Heart left ventricle (tissue), 16 donors: ENCODE results near the gene RWDD1. TPM values are rescaled to one million over a fixed set of nuclear protein-coding genes. Genes with fewer than 3 reads are reported as not detected.

Experiments used
- ATAC-seq, 4 donors: fragments of 200-7000 bp; cut with Tn5 transposase; one replicate each; pipeline ENCODE4 v1.9.1; 2020 to 2022; ENCODE audit warnings: moderate library complexity in 4 of 4, mild to moderate bottlenecking in 3 of 4, moderate number of reproducible peaks in 1 of 4
- DNase-seq, 5 donors: peaks; one replicate each; pipeline ENCODE4 v3.0.0-alpha.2; 2020
- H3K27ac ChIP-seq, 12 donors: fragments of 200-600 bp; sonication (generic) in 4 of 12; one replicate each; pipeline versions ENCODE4 v1.5.0 to v1.8.0; 2016 to 2022; ENCODE audit warnings: mild to moderate bottlenecking in 2 of 12
- H3K27me3 ChIP-seq, 9 donors: fragments of 200-600 bp; sonication (generic) in 2 of 9; one replicate each; pipeline versions ENCODE4 v1.5.1 to v1.8.0; 2016 to 2022; ENCODE audit warnings: mild to moderate bottlenecking in 3 of 9
- H3K36me3 ChIP-seq, 9 donors: fragments of 200-600 bp; sonication (generic) in 2 of 9; one replicate each; pipeline versions ENCODE4 v1.5.0 to v1.8.0; 2018 to 2022; ENCODE audit warnings: mild to moderate bottlenecking in 2 of 9
- H3K4me1 ChIP-seq, 12 donors: fragments of 200-600 bp; sonication (generic) in 4 of 12; one replicate each; pipeline versions ENCODE4 v1.5.0 to v1.8.0; 2016 to 2022; ENCODE audit warnings: mild to moderate bottlenecking in 3 of 12
- H3K4me3 ChIP-seq, 12 donors: fragments of 200-600 bp; sonication (generic) in 4 of 12; one replicate each; pipeline versions ENCODE4 v1.5.0 to v1.8.0; 2017 to 2022; ENCODE audit warnings: mild to moderate bottlenecking in 9 of 12, moderate library complexity in 4 of 12
- H3K9me3 ChIP-seq, 12 donors: fragments of 200-600 bp; sonication (generic) in 4 of 12; one replicate each; pipeline versions ENCODE4 v1.5.0 to v1.8.0; 2016 to 2022; ENCODE audit warnings: mild to moderate bottlenecking in 1 of 12
- POLR2A ChIP-seq, 2 donors: fragments of 450-650 bp; IDR thresholded peaks; one replicate each; pipeline ENCODE4 v1.6.1; 2017; ENCODE audit warnings: antibody characterized with exemption in 2 of 2, mild to moderate bottlenecking in 2 of 2, moderate library complexity in 2 of 2
- whole genome bisulfite sequencing, 4 donors: extraction: QIAGEN DNeasy Blood & Tissue Kit in 2 of 4; methylation state at CpG; one replicate each; pipeline versions ENCODE4 v1.1.5 to v1.1.7; 2013 to 2018; 5-methylcytosine and 5-hydroxymethylcytosine counted together
- intact Hi-C, 10 donors: fragments of 100-400 bp; cut with DNase I; formaldehyde crosslinking; loops; one replicate each; pipeline versions ENCODE4 v1.11.1 to v1.14.2; 2022
- polyA plus RNA-seq, 2 donors: library from polyadenylated mRNA; stranded (reverse); fragments of 200-250 nt; gene quantifications; one replicate each; pipeline ENCODE4 v1.2.3, GENCODE V29; 2013
- total RNA-seq, 9 donors: library from RNA; depleted of rRNA in 2 of 9; stranded (reverse); fragments of >200 nt in 2 of 9; fragmentation: NEBNext Ultra II Directional in 3 of 9; extraction: Animal tissue kit (Norgen Biotek cat#: 25700) in 3 of 9; gene quantifications; one replicate each; pipeline versions ENCODE4 v1.1.0 to v1.2.4, GENCODE V29; 2016 to 2023
- TF ChIP-seq, protein P1 (sequence below), 12 donors: fragments of 200-600 bp; sonication (generic) in 4 of 12; IDR thresholded peaks; one replicate each; pipeline versions ENCODE4 v1.5.0 to v1.8.0; 2018 to 2022; ENCODE audit warnings: antibody characterized with exemption in 12 of 12, mild to moderate bottlenecking in 5 of 12
- donor health status: ischemic (EF 13 %, LVEDD 7.1; RV severe dilation, severe dysfunction).
- donor health status: healthy with polysubstance abuse.
- donor health status: DM: no; HTN: yes; CAD: no.
- donor health status: DM: no; HTN: no; CAD: no.
- donor health status: ischemic (EF 25% LVEDD 6.9; RV normal size, moderate dysfunction).
- donor health status: ischemic (EF 25% LVEDD 5.7; RV mildly dilated, moderate dysfunction).
- donor health status: healthy.
- donor health status: DM: yes; HTN: yes; CAD: no.
- donor health status: ischemic (EF 35%, LVEDD 5.7; RV mildly dilated, moderate dysfunction).
- donor health status: nonischemic (EF 11% LVEDD 7.7; RV severe dilation, severe dysfunction).
- donor health status: DM: yes; HTN: yes; CAD: no.
- donor health status: PGD.
- donor health status: ischemic (EF 29% LVEDD 5.4; RV normal size, mild dysfunction).
- donor health status: nonischemic (EF 23%, LVEDD 6.1; RV moderate dilation, normal function).

RWDD1 gene
- total and polyA plus RNA-seq, 11 donors = 35.9 to 124 (median 52.2) TPM

DNA sequence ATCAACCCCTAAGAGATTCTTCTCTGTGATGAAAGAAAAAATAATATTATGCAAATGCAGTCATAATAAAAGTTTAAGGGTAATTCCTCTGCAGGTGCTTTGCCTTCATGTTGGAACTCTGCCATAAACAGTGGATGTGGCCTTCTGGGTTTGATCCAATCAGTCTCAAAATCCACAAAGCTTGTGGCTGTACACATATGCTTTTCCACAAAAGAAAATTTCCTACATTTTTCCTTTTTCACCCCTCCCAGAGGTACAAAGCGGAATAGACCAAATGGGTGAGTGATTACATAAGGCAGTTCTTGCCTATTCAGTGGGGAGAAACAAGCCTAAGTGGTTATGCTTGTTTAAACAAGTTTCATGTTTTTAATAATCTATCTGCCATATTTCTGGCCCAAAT, 43.2 kb upstream of the RWDD1 start:
- no peak for TF ChIP-seq POLR2A (IDR thresholded peaks at IDR 0.05)
- TF ChIP-seq, protein P1, sequence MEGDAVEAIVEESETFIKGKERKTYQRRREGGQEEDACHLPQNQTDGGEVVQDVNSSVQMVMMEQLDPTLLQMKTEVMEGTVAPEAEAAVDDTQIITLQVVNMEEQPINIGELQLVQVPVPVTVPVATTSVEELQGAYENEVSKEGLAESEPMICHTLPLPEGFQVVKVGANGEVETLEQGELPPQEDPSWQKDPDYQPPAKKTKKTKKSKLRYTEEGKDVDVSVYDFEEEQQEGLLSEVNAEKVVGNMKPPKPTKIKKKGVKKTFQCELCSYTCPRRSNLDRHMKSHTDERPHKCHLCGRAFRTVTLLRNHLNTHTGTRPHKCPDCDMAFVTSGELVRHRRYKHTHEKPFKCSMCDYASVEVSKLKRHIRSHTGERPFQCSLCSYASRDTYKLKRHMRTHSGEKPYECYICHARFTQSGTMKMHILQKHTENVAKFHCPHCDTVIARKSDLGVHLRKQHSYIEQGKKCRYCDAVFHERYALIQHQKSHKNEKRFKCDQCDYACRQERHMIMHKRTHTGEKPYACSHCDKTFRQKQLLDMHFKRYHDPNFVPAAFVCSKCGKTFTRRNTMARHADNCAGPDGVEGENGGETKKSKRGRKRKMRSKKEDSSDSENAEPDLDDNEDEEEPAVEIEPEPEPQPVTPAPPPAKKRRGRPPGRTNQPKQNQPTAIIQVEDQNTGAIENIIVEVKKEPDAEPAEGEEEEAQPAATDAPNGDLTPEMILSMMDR (IDR thresholded peaks at IDR 0.05) = no peak
- Histone ChIP-seq H3K9me3 (no peaks in the 10 kb centered on the region), H3K4me1 (peaks cover 0 to 27% (median 14%) of the 10 kb centered on the region in 12 donors), H3K4me3 (no peak overlapping the region), H3K27me3 (no peaks in the 10 kb centered on the region), H3K36me3 (no peaks in the 10 kb centered on the region), H3K27ac (peak overlapping the region in 2 of 12 donors; percentile 2 to 19)
- DNase-seq (no peak), ATAC-seq (no peak)
- WGBS, 4 donors = 86 to 100% (median 92%) methylated on average over 1 of the region's 1 CpG
- intact Hi-C loops = loop anchor here in 2 of 10 donors (2.0 kb wide), 1 partner anchor 15 kb away; no protein-coding TSS in a partner anchor

DNA sequence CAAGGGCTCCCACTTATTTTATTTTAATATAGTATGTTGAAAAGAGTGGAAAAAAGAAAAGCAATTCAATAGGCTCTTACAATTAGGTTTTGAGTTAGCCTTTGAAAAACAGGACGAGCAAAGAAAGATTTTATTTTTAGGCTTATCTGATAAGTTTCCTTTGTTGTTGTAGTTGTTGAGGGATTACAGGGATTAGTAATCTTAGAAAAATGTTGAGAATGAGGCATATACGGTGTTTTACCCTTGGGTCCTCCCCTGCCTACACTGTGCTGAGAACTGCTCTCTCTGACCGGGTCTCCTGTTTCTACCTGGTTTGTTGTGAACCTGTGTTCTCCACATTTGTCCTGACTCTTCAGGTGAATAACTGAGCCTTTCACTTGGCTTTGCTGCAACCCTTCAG, 42.5 kb upstream of the RWDD1 start:
- Histone ChIP-seq H3K27me3 (no peaks in the 10 kb centered on the region), H3K4me1 (peaks cover 0 to 27% (median 14%) of the 10 kb centered on the region in 12 donors), H3K36me3 (no peaks in the 10 kb centered on the region), H3K27ac (peak overlapping the region in 3 of 12 donors; percentile 17 to 33 (median 19)), H3K4me3 (peak overlapping the region in 2 of 12 donors; percentile 5 to 27), H3K9me3 (no peaks in the 10 kb centered on the region)
- intact Hi-C loops = loop anchor here in 2 of 10 donors (2.0 kb wide), 1 partner anchor 16 kb away; no protein-coding TSS in a partner anchor
- DNase-seq (no peak), ATAC-seq (no peak)
- TF ChIP-seq, protein P1 (IDR thresholded peaks at IDR 0.05) = no peak
- TF ChIP-seq POLR2A (IDR thresholded peaks at IDR 0.05) = no peak
- WGBS, 4 donors = 28 to 38% (median 35%) methylated on average over 3 of the region's 3 CpGs

DNA sequence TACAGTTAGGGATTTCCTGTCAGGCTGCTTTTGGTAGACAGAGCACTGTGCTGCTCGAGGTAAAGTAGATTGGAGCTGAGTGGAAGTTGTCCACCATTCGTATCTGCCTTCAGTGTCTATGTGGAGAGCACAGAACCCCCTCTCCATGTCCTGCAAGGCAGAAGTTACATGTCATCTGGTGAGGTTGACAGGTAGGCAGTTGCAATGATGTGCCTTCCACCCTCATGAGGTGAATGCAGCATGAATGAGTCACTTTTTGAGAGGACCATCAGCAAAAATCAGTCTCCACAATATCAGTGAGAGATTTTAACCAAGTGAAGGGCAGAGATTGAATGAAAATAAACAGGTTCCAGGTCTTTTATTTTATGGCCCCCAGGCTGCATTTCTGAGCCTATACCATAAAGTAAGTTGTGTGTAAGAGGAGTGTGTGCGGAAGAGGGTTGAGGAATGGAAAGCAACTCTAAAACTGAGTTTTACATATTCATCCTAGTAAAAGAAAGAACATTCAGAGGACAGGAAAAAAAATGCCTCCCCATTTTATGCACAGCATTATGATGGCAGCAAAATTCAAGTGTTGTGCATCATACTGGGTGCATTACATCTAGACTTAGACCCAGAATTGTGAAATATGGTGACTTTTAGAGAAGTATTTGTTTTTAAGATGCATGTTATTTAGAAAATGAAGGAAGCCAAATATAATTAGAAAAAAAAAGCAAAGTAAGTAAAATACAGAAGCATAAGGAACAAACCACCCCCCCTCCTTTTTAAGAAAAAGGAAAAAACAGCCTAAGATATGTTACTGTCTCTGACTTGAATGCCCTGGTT, 41.6 kb upstream of the RWDD1 start:
- peaks cover 0 to 27% (median 13%) of the 10 kb centered on the region in 12 donors for H3K4me1 ChIP-seq
- H3K9me3 ChIP-seq = no peaks in the 10 kb centered on the region
- no peaks in the 10 kb centered on the region for H3K27me3 ChIP-seq
- intact Hi-C loops = loop anchor here in 9 of 10 donors (2.0 to 10.0 kb wide), 7 partner anchors 17 to 312 kb away; no protein-coding TSS in a partner anchor
- peak overlapping the region in 1 of 12 donors; percentile 27 for H3K4me3 ChIP-seq
- peak overlapping the region in 2 of 12 donors; percentile 19 to 53 for H3K27ac ChIP-seq
- WGBS, 4 donors = 62 to 76% (median 70%) methylated on average over 3 of the region's 3 CpGs
- DNase-seq (no peak), ATAC-seq (no peak)
- no peak for TF ChIP-seq POLR2A (IDR thresholded peaks at IDR 0.05)
- TF ChIP-seq, protein P1 (IDR thresholded peaks at IDR 0.05) = no peak
- H3K36me3 ChIP-seq = no peaks in the 10 kb centered on the region

DNA sequence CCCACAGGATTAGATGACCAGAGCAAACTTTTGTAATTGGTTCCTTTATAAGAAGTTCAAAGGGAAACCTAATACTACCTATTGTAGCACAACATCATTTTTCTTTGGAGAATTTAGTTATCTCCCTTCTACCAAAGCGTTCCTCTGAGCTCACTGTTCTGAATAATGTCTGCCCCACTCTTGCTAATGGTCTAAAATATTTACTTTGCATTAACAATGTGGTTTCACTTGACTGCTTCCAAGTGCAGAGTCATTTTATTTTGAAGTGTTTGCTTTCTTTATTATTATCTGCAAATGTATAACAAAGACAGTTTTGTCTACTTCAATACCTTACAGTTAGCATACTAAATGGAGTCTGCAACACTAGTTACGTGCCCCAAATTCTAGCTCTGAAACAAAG, 40.9 kb upstream of the RWDD1 start:
- intact Hi-C loops = loop anchor here in 9 of 10 donors (5.0 to 10.0 kb wide), 6 partner anchors 83 to 313 kb away; no protein-coding TSS in a partner anchor
- no peaks in the 10 kb centered on the region for H3K27me3 ChIP-seq
- H3K9me3 ChIP-seq = no peaks in the 10 kb centered on the region
- TF ChIP-seq POLR2A (IDR thresholded peaks at IDR 0.05) = no peak
- TF ChIP-seq, protein P1 (IDR thresholded peaks at IDR 0.05) = no peak
- DNase-seq (no peak), ATAC-seq (no peak)
- WGBS, 4 donors = 89 to 92% (median 91%) methylated on average over 2 of the region's 2 CpGs
- no peak overlapping the region for H3K4me3 ChIP-seq
- peaks cover 0 to 20% (median 7%) of the 10 kb centered on the region in 12 donors for H3K4me1 ChIP-seq
- peak overlapping the region in 1 of 12 donors; percentile 53 for H3K27ac ChIP-seq
- H3K36me3 ChIP-seq = no peaks in the 10 kb centered on the region
